HCT116 (cell line): Measurements from ENCODE around the gene SH2D1B. TPM values are rescaled to one million over a fixed set of nuclear protein-coding genes. Genes with fewer than 3 reads are reported as not detected.

Source experiments
- ATAC-seq: fragments of 200-7000 bp; cut with Tn5 transposase; 2 replicates; pipeline ENCODE4 v1.9.1; 2020; ENCODE audit warnings: mild to moderate bottlenecking, moderate library complexity
- BruUV-seq: library from RNA; stranded (reverse); fragments of 400-500 nt; replicated peaks from 2 replicates; lab custom pipeline; 2021; lab: Mats Ljungman, UMichigan
- CTCF ChIA-PET: fragments of 300-600 bp; sonication (Branson Sonifier 250); formaldehyde crosslinking; loops from one replicate; lab custom pipeline; 2021; ENCODE audit warnings: antibody characterized with exemption; lab: Charles Lee
- POLR2A ChIA-PET: fragments of 300-600, 350-600 bp; sonication (Branson Sonifier 250); formaldehyde crosslinking; loops from one replicate; lab custom pipeline; 2021; ENCODE audit warnings: antibody characterized with exemption; lab: Charles Lee
- RAD21 ChIA-PET, 2 experiments: fragments of 300-600 bp; sonication (Branson Sonifier 250); formaldehyde crosslinking; loops; one replicate each; lab custom pipeline; 2023; ENCODE audit warnings: low total read pairs in 2 of 2; ENCODE audit not compliant: uncharacterized antibody in 2 of 2, unreplicated experiment in 2 of 2, low non-redundant PET in 1 of 2; lab: Charles Lee
- DNase-seq: peaks from one replicate; pipeline ENCODE4 v3.0.0-alpha.2; 2010; ENCODE audit warnings: low read depth, low spot score
- H2AFZ ChIP-seq: fragments of 200-600 bp; shearing (Covaris generic), sonication (generic); 2 replicates; pipeline ENCODE4 v1.6.1; 2017; ENCODE audit warnings: low read depth, mixed run types, mixed read lengths, antibody characterized with exemption, low read length; ENCODE audit not compliant: poor library complexity, severe bottlenecking
- H3K27ac ChIP-seq: 2 replicates; pipeline ENCODE4 v1.5.1; 2012; ENCODE audit warnings: low read depth, low read length
- H3K27me3 ChIP-seq: fragments of 200-600 bp; sonication (generic); 2 replicates; pipeline ENCODE4 v1.6.1; 2016; ENCODE audit warnings: mixed run types, low read length, mixed read lengths; ENCODE audit not compliant: insufficient read depth
- H3K36me3 ChIP-seq, 2 experiments: fragments of 200-500 bp in 1 of 2; fragments of 200-600 bp in 1 of 2; sonication (Bioruptor generic) in 1 of 2; sonication (generic) in 1 of 2; 2 replicates each; pipeline versions ENCODE4 v1.5.1 to v1.6.1; 2014 to 2016; ENCODE audit warnings: low read length in 2 of 2, inconsistent platforms in 1 of 2, mixed read lengths in 1 of 2, mixed run types in 1 of 2; ENCODE audit not compliant: insufficient read depth in 2 of 2, control insufficient read depth in 1 of 2
- H3K4me1 ChIP-seq, 2 experiments: fragments of 200-600 bp in 1 of 2; sonication (generic) in 1 of 2; 2 replicates each; pipeline versions ENCODE4 v1.5.1 to v1.6.1; 2012 to 2017; ENCODE audit warnings: low read length in 2 of 2, inconsistent platforms in 1 of 2, mild to moderate bottlenecking in 1 of 2, mixed read lengths in 1 of 2, mixed run types in 1 of 2, moderate library complexity in 1 of 2; ENCODE audit not compliant: insufficient read depth in 2 of 2, control insufficient read depth in 1 of 2
- H3K4me2 ChIP-seq: fragments of 200-600 bp; sonication (generic); 2 replicates; pipeline ENCODE4 v1.6.1; 2017; ENCODE audit warnings: mixed run types, low read length, mixed read lengths
- H3K4me3 ChIP-seq, 2 experiments: fragments of 200-600 bp in 1 of 2; sonication (generic) in 1 of 2; replicated peaks in 1 of 2; 2 replicates each; pipeline ENCODE4 v1.5.1; 2011 to 2016; ENCODE audit warnings: low read length in 2 of 2, control low read depth in 1 of 2, low read depth in 1 of 2, mild to moderate bottlenecking in 1 of 2, mixed read lengths in 1 of 2, mixed run types in 1 of 2
- H3K79me2 ChIP-seq: fragments of 200-600 bp; sonication (generic); 2 replicates; pipeline ENCODE4 v1.6.1; 2017; ENCODE audit warnings: mild to moderate bottlenecking, mixed run types, low read length, moderate library complexity, mixed read lengths; ENCODE audit not compliant: insufficient read depth
- H3K9ac ChIP-seq: fragments of 200-600 bp; sonication (generic); 2 replicates; pipeline ENCODE4 v1.6.1; 2016; ENCODE audit warnings: low read length, mixed read lengths
- H3K9me2 ChIP-seq: fragments of 200-600 bp; sonication (generic), shearing (Covaris generic); 2 replicates; pipeline ENCODE4 v1.6.1; 2017; ENCODE audit warnings: mixed run types, mild to moderate bottlenecking, moderate library complexity; ENCODE audit not compliant: insufficient read depth
- H3K9me3 ChIP-seq, 2 experiments: fragments of 200-500 bp in 1 of 2; fragments of 200-600 bp in 1 of 2; sonication (Bioruptor generic) in 1 of 2; sonication (generic) in 1 of 2; 2 replicates each; pipeline ENCODE4 v1.6.1; 2014 to 2017; ENCODE audit warnings: low read length in 2 of 2, mixed read lengths in 2 of 2, inconsistent platforms in 1 of 2, low read depth in 1 of 2, mild to moderate bottlenecking in 1 of 2, mixed run types in 1 of 2, moderate library complexity in 1 of 2; ENCODE audit not compliant: control insufficient read depth in 1 of 2, insufficient read depth in 1 of 2
- H4K20me1 ChIP-seq: fragments of 200-600 bp; sonication (generic), shearing (Covaris generic); 2 replicates; pipeline ENCODE4 v1.6.1; 2017; ENCODE audit warnings: mixed run types, mild to moderate bottlenecking, moderate library complexity; ENCODE audit not compliant: insufficient read depth
- ATF3 ChIP-seq: IDR thresholded peaks from 2 replicates; pipeline ENCODE4 v1.6.1; 2012
- CBX3 ChIP-seq: IDR thresholded peaks from 2 replicates; pipeline ENCODE4 v1.6.1; 2012; ENCODE audit warnings: low read depth
- CTCF ChIP-seq, 3 experiments: fragments of 200-600 bp in 1 of 3; sonication (generic) in 1 of 3; IDR thresholded peaks in 2 of 3; conservative IDR thresholded peaks in 1 of 3; 2 replicates each; pipeline ENCODE4 v1.5.1; 2012 to 2017; ENCODE audit warnings: low read depth in 2 of 3, low read length in 2 of 3, antibody characterized with exemption in 1 of 3, borderline replicate concordance in 1 of 3, control low read depth in 1 of 3, mild to moderate bottlenecking in 1 of 3, mixed read lengths in 1 of 3, mixed run types in 1 of 3, moderate library complexity in 1 of 3; ENCODE audit not compliant: insufficient read depth in 1 of 3
- ELF1 ChIP-seq: IDR thresholded peaks from 2 replicates; pipeline ENCODE4 v1.6.1; 2012; ENCODE audit warnings: low read depth, borderline replicate concordance
- EZH2 ChIP-seq: fragments of 200-600 bp; sonication (generic); IDR thresholded peaks from 2 replicates; pipeline ENCODE4 v1.6.1; 2017; ENCODE audit warnings: antibody characterized with exemption, mixed run types
- EZH2phosphoT487 ChIP-seq: fragments of 200-600 bp; IDR thresholded peaks from 2 replicates; pipeline ENCODE4 v1.6.1; 2018; ENCODE audit warnings: antibody characterized with exemption, borderline replicate concordance
- FOSL1 ChIP-seq: IDR thresholded peaks from 2 replicates; pipeline ENCODE4 v1.6.1; 2012; ENCODE audit warnings: low read depth
- MAX ChIP-seq: IDR thresholded peaks from 2 replicates; pipeline ENCODE4 v1.6.1; 2012
- POLR2AphosphoS5 ChIP-seq: IDR thresholded peaks from 2 replicates; pipeline ENCODE4 v1.6.1; 2011; ENCODE audit warnings: mild to moderate bottlenecking, low read depth, low read length, moderate library complexity
- SP1 ChIP-seq: IDR thresholded peaks from 2 replicates; pipeline ENCODE4 v1.6.1; 2012; ENCODE audit warnings: low read depth
- SRF ChIP-seq: IDR thresholded peaks from 2 replicates; pipeline ENCODE4 v1.6.1; 2012; ENCODE audit warnings: low read depth
- TCF7L2 ChIP-seq: IDR thresholded peaks from 2 replicates; pipeline ENCODE4 v1.7.0; 2011; ENCODE audit warnings: borderline replicate concordance, inconsistent platforms; ENCODE audit not compliant: insufficient read depth, insufficient read length; ENCODE audit errors: extremely low read depth
- YY1 ChIP-seq: IDR thresholded peaks from 2 replicates; pipeline ENCODE4 v1.6.1; 2011; ENCODE audit warnings: low read length, low read depth, moderate library complexity, mild to moderate bottlenecking; ENCODE audit not compliant: insufficient replicate concordance; ENCODE audit errors: extremely low read depth
- ZNF274 ChIP-seq: fragments of 200-500 bp; sonication (Bioruptor generic); IDR thresholded peaks from 2 replicates; pipeline ENCODE4 v1.6.1; 2014; ENCODE audit warnings: mild to moderate bottlenecking, low read depth, low read length, inconsistent platforms
- intact Hi-C: fragments of 100-400 bp; cut with micrococcal nuclease; formaldehyde crosslinking; loops from 2 replicates; pipeline ENCODE4 v1.10.0; 2022
- total RNA-seq: library from RNA; stranded (reverse); gene quantifications from one replicate; pipeline ENCODE4 v1.2.1, GENCODE V29; 2021; ENCODE audit not compliant: unreplicated experiment

The SH2D1B gene
- total RNA-seq, 1 experiment from 2014 or later = 0.12 TPM

GRCh38 chr1:162386292-162387225 lies 25.4 kb downstream of the SH2D1B start:
- Histone ChIP-seq H4K20me1 (no peaks in the 10 kb centered on the region), H3K9me3 (no peaks in the 10 kb centered on the region)
- no TSS peak for BruUV-seq
- no peak for TF ChIP-seq CBX3
- no peak for TF ChIP-seq POLR2AphosphoS5
- TF ChIP-seq ELF1 = no peak
- no peak for TF ChIP-seq FOSL1
- no peak for TF ChIP-seq SRF
- TF ChIP-seq ZNF274 = no peak
- no peak for TF ChIP-seq ATF3
- TF ChIP-seq YY1 = no peak
- TF ChIP-seq, all 23 proteins: peak for 0
- CTCF ChIA-PET = no interaction called here
- RAD21 ChIA-PET = no interaction called here
- Histone ChIP-seq H2AFZ (no peak overlapping the region), H3K9me2 (no peaks in the 10 kb centered on the region), H3K4me3 (no peak overlapping the region), H3K9ac (no peak overlapping the region), H3K4me2 (no peak overlapping the region), H3K79me2 (no peaks in the 10 kb centered on the region), H3K36me3 (no peaks in the 10 kb centered on the region), H3K27ac (no peak overlapping the region), H3K27me3 (no peaks in the 10 kb centered on the region), H3K4me1 (peaks cover 9 to 17% of the 10 kb centered on the region in 2 experiments)
- DNase-seq = no peak
- intact Hi-C loops = no loop called here
- POLR2A ChIA-PET = no interaction called here
- ATAC-seq = no peak

GRCh38 chr1:162385702-162386101 lies 26.2 kb downstream of the SH2D1B start:
- Histone ChIP-seq H3K4me3 (no peak overlapping the region), H3K27me3 (no peaks in the 10 kb centered on the region), H3K9me3 (no peaks in the 10 kb centered on the region), H3K79me2 (no peaks in the 10 kb centered on the region), H4K20me1 (no peaks in the 10 kb centered on the region), H2AFZ (no peak overlapping the region), H3K9ac (no peak overlapping the region), H3K4me1 (peaks cover 18 to 26% of the 10 kb centered on the region in 2 experiments), H3K36me3 (no peaks in the 10 kb centered on the region), H3K9me2 (no peaks in the 10 kb centered on the region), H3K4me2 (no peak overlapping the region), H3K27ac (no peak overlapping the region)
- DNase-seq (no peak), ATAC-seq (no peak)
- CTCF ChIA-PET = no interaction called here
- intact Hi-C loops = no loop called here
- POLR2A ChIA-PET = no interaction called here
- RAD21 ChIA-PET = no interaction called here
- BruUV-seq = no TSS peak
- TF ChIP-seq YY1 (no peak), ELF1 (no peak), FOSL1 (no peak), ZNF274 (no peak), CTCF (IDR thresholded peaks at IDR 0.05 in 2 of 3, conservative IDR thresholded peaks at IDR 0.05 in 1 of 3; ENCODE audit: borderline replicate concordance in 1 of 3, insufficient read depth in 1 of 3, low read depth in 2 of 3, low read length in 2 of 3) (no peak), EZH2 (no peak), SP1 (no peak), CBX3 (no peak), TCF7L2 (no peak), MAX (no peak), SRF (no peak), EZH2phosphoT487 (no peak)
